Kidney (tissue), 14 donors: ENCODE results near the gene ATP10B. TPM values are rescaled to one million over a fixed set of nuclear protein-coding genes. Genes with fewer than 3 reads are reported as not detected.
A peak's percentile ranks its signal among the peaks of the same experiment; 100 is the strongest.

Experiments used
- DNase-seq, 5 donors: peaks; one replicate each; pipeline ENCODE4 v3.0.0-alpha.2; 2013 to 2020
- FAIRE-seq: peaks from 2 replicates; lab custom pipeline; 2012; peaks lifted over from hg19 to GRCh38; lab: Jason Lieb, UNC
- H3K27ac ChIP-seq, 2 donors: one replicate each; pipeline ENCODE4 v1.7.0; 2013; ENCODE audit warnings: low read depth in 2 of 2, low read length in 2 of 2, inconsistent platforms in 1 of 2
- H3K27me3 ChIP-seq: one replicate; pipeline ENCODE4 v1.7.1; 2013; ENCODE audit warnings: low read length, inconsistent platforms; ENCODE audit not compliant: control insufficient read depth, insufficient read depth
- H3K36me3 ChIP-seq, 3 donors: one replicate each; pipeline versions ENCODE4 v1.7.0 to v1.7.1; 2013; ENCODE audit warnings: low read length in 3 of 3, control low read depth in 1 of 3, inconsistent platforms in 1 of 3; ENCODE audit not compliant: insufficient read depth in 3 of 3, control insufficient read depth in 2 of 3
- H3K4me1 ChIP-seq, 3 donors: one replicate each; pipeline versions ENCODE4 v1.7.0 to v1.7.1; 2013; ENCODE audit warnings: low read length in 3 of 3, inconsistent platforms in 1 of 3, low read depth in 1 of 3; ENCODE audit not compliant: control insufficient read depth in 2 of 3, insufficient read depth in 2 of 3
- H3K4me3 ChIP-seq, 3 donors: one replicate each; pipeline versions ENCODE4 v1.7.0 to v1.8.1; 2013; ENCODE audit warnings: low read length in 3 of 3, control low read depth in 1 of 3, inconsistent platforms in 1 of 3
- H3K9ac ChIP-seq, 3 donors: one replicate each; pipeline versions ENCODE4 v1.7.0 to v1.7.1; 2013; ENCODE audit warnings: low read length in 3 of 3, control low read depth in 1 of 3, inconsistent platforms in 1 of 3
- H3K9me3 ChIP-seq, 3 donors: one replicate each; pipeline versions ENCODE4 v1.7.0 to v1.7.1; 2013; ENCODE audit warnings: low read length in 3 of 3, control low read depth in 1 of 3, inconsistent platforms in 1 of 3; ENCODE audit not compliant: control insufficient read depth in 2 of 3, insufficient read depth in 1 of 3
- intact Hi-C: fragments of 100-400 bp; cut with DNase I; formaldehyde crosslinking; loops from one replicate; pipeline ENCODE4 v1.11.1; 2022
- polyA plus RNA-seq: library from polyadenylated mRNA; stranded (reverse); fragments of 350-450 nt; fragmentation: Illumina TruSeq; extraction: RNeasy Lipid Tissue Mini Kit (QIAGEN cat#74804); gene quantifications from one replicate; pipeline ENCODE4 v1.2.3, GENCODE V29; 2014; ENCODE audit warnings: low read depth, low replicate concordance; ENCODE audit not compliant: insufficient read depth
- total RNA-seq: library from RNA; stranded (reverse); fragmentation: NEBNext Ultra II Directional; extraction: Animal tissue kit (Norgen Biotek cat#: 25700); gene quantifications from one replicate; pipeline ENCODE4 v1.2.1, GENCODE V29; 2021
- TF ChIP-seq, protein P1 (sequence below): IDR thresholded peaks from 3 replicates; pipeline ENCODE4 v1.5.1; 2012; ENCODE audit warnings: mild to moderate bottlenecking, moderate library complexity, borderline replicate concordance; ENCODE audit not compliant: insufficient read depth; ENCODE audit errors: extremely low read depth
- donor health status: control.
- donor health status: control.
- donor health status: control.
- donor health status: control.
- donor health status: control.
- donor health status: DM: yes; HTN: yes; CAD: no.
- donor health status: Normal renal cell carcinoma (clear cell type).

ATP10B gene
- total and polyA plus RNA-seq, 2 donors from 2014 or later, result 1.4 TPM; not detected in 1

DNA sequence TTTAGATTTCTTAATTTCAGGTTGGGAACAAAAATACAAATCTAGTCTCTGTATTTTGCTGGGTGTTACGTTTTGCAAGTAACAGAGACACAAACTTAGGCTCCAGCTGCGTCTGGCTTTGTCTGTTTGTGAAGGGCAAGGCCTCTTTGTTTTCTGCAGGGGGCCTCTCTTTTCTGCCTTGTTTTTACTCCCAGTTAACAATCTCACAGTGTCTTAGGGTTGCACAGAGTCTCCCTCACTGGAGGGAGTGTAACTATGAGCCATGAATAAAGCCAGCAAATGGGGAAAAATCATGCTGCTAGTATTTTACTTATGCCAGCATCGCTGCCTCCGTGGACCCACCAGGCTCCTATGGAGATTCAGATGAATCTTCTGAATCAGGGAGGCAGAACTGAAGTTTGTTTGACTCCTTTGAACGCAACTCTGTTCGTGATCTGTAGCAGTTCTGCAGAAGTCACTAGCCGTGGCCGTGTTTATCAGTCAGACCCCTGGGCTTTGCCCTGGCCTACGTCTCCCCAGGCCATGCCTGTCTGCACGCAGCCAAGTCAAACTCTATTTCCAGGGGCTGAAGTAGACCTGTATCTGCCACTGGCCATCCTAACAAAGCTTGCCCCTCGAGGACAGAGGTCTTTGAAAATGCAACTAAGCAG lies 77.2 kb downstream of the ATP10B start:
- TF ChIP-seq, protein P1, sequence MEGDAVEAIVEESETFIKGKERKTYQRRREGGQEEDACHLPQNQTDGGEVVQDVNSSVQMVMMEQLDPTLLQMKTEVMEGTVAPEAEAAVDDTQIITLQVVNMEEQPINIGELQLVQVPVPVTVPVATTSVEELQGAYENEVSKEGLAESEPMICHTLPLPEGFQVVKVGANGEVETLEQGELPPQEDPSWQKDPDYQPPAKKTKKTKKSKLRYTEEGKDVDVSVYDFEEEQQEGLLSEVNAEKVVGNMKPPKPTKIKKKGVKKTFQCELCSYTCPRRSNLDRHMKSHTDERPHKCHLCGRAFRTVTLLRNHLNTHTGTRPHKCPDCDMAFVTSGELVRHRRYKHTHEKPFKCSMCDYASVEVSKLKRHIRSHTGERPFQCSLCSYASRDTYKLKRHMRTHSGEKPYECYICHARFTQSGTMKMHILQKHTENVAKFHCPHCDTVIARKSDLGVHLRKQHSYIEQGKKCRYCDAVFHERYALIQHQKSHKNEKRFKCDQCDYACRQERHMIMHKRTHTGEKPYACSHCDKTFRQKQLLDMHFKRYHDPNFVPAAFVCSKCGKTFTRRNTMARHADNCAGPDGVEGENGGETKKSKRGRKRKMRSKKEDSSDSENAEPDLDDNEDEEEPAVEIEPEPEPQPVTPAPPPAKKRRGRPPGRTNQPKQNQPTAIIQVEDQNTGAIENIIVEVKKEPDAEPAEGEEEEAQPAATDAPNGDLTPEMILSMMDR, result no peak
- Histone ChIP-seq H3K27me3 (no peaks in the 10 kb centered on the region), H3K4me3 (no peak overlapping the region), H3K9me3 (no peaks in the 10 kb centered on the region), H3K4me1 (no peaks in the 10 kb centered on the region), H3K27ac (no peak overlapping the region), H3K36me3 (no peaks in the 10 kb centered on the region), H3K9ac (no peak overlapping the region)
- DNase-seq (no peak), FAIRE-seq (no peak)
- intact Hi-C loops, result no loop called here

DNA sequence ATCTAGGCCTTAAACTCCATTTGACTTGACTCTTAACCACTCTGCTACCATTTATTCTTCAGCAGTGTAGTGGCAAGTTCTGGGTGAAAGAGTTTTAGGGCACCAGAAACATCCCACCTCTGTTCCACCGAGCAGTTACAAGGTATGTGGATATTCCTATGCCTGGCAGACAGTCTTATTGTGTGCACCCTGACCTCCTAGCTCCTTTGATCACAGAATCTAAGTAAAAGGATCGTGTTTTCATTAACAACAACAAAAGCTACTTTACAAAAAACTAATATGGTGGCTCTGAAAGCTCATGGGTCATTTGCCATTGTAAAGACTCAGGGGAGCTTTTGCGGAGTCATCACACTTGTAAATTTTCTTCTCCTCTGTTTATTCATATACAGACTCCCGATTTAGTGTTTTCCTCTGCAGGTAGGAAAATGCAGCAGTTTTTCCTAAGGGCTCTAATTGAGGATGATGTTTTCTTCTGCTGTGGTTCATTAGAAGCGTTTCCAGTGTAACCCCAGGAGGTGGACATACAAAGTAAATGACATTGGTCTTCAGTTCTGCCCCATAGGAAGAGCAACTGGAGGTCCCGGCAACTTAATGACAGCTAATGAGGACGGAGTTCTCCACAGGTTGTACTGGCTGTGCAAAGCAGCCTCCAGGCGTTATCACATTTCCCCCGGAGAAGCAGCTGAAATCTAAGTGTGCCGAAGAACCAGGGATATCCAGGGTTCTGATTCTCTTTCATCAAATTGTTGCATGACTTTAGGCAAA lies 78.2 kb downstream of the ATP10B start:
- intact Hi-C loops, result no loop called here
- Histone ChIP-seq H3K9ac (no peak overlapping the region), H3K27me3 (no peaks in the 10 kb centered on the region), H3K36me3 (no peaks in the 10 kb centered on the region), H3K9me3 (no peaks in the 10 kb centered on the region), H3K27ac (no peak overlapping the region), H3K4me1 (no peaks in the 10 kb centered on the region), H3K4me3 (no peak overlapping the region)
- peak in 3 of 5 donors; percentile 45 to 76 (median 62) for DNase-seq
- FAIRE-seq, result no peak
- TF ChIP-seq, protein P1, result no peak

DNA sequence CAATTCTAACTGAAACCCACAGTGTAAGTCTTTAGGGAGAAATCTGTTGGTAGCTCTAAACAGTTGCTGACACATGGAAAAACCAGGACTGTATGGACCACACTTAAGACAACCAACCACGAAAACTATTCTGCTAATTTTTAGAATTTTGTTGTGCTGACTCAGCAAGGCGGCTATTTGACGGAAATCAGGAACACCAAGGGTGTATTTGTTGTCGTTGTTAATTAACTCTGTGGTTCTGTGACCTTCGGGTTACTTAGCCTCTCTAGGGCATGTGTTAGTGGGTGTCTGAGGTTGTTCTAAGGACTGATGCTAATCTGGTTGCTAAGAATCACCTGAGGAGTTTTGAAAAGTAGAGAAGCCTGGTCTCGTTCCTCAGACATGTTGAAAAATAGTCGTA lies 79.2 kb downstream of the ATP10B start:
- FAIRE-seq (no peak), DNase-seq (no peak)
- Histone ChIP-seq H3K36me3 (no peaks in the 10 kb centered on the region), H3K4me3 (no peak overlapping the region), H3K27ac (no peak overlapping the region), H3K9ac (no peak overlapping the region), H3K4me1 (no peaks in the 10 kb centered on the region), H3K9me3 (no peaks in the 10 kb centered on the region), H3K27me3 (no peaks in the 10 kb centered on the region)
- TF ChIP-seq, protein P1, result no peak
- intact Hi-C loops, result no loop called here
